GM18907 (cell line): ENCODE results near the gene GRM5.
"Not testable (repeated sequence)": the region's sequence is repeated elsewhere in the genome, so short reads cannot be mapped to it uniquely, and the experiment has no call there.

Source experiments
- ATAC-seq: cut with Tn5 transposase; IDR thresholded peaks from one replicate; pipeline ENCODE4 v1.9.1; 2021; ENCODE audit warnings: mild to moderate bottlenecking, moderate library complexity; ENCODE audit not compliant: unreplicated experiment

The GRM5 gene

GRCh38 chr11:88978992-88979391, 86.8 kb downstream of the GRM5 start:
- ATAC-seq, result not testable (repeated sequence)

GRCh38 chr11:88975441-88975840, 90.3 kb downstream of the GRM5 start:
- not testable (repeated sequence) for ATAC-seq

- no peak for ATAC-seq
Measured at GRCh38 chr11:88972210-88972609, 93.6 kb downstream of the GRM5 start.

GRCh38 chr11:88961621-88962020, 104.2 kb downstream of the GRM5 start:
- not testable (repeated sequence) for ATAC-seq

GRCh38 chr11:88959857-88960256, 105.9 kb downstream of the GRM5 start:
- not testable (repeated sequence) for ATAC-seq

- ATAC-seq, result no peak
Measured at GRCh38 chr11:88950975-88951374, 114.8 kb downstream of the GRM5 start.

- ATAC-seq, result peak; percentile 33
Measured at GRCh38 chr11:88948908-88949307, 116.9 kb downstream of the GRM5 start.

- ATAC-seq, result peak; percentile 80
Measured at GRCh38 chr11:88947843-88948572, 117.8 kb downstream of the GRM5 start.

GRCh38 chr11:88929665-88930064, 136.1 kb downstream of the GRM5 start:
- not testable (repeated sequence) for ATAC-seq

GRCh38 chr11:88917065-88917464, 148.7 kb downstream of the GRM5 start:
- not testable (repeated sequence) for ATAC-seq

GRCh38 chr11:88909500-88909899, 156.3 kb downstream of the GRM5 start:
- ATAC-seq, result no peak

- ATAC-seq, result not testable (repeated sequence)
Measured at GRCh38 chr11:88901436-88901835, 164.3 kb downstream of the GRM5 start.

GRCh38 chr11:88888855-88889254, 176.9 kb downstream of the GRM5 start:
- ATAC-seq, result not testable (repeated sequence)

- peak; percentile 73 for ATAC-seq
Measured at GRCh38 chr11:88886796-88887195, 179.0 kb downstream of the GRM5 start.

- ATAC-seq, result not testable (repeated sequence)
Measured at GRCh38 chr11:88882800-88883199, 183.0 kb downstream of the GRM5 start.

GRCh38 chr11:88861618-88862017, 204.2 kb downstream of the GRM5 start:
- ATAC-seq, result no peak

- ATAC-seq, result not testable (repeated sequence)
Measured at GRCh38 chr11:88860431-88860830, 205.4 kb downstream of the GRM5 start.

- ATAC-seq, result not testable (repeated sequence)
Measured at GRCh38 chr11:88853963-88854362, 211.8 kb downstream of the GRM5 start.

GRCh38 chr11:88851547-88851946, 214.2 kb downstream of the GRM5 start:
- not testable (repeated sequence) for ATAC-seq

- not testable (repeated sequence) for ATAC-seq
Measured at GRCh38 chr11:88849773-88850172, 216.0 kb downstream of the GRM5 start.

- ATAC-seq, result no peak
Measured at GRCh38 chr11:88849368-88849767, 216.4 kb downstream of the GRM5 start.

GRCh38 chr11:88846266-88846665, 219.5 kb downstream of the GRM5 start:
- not testable (repeated sequence) for ATAC-seq

GRCh38 chr11:88844941-88845340, 220.8 kb downstream of the GRM5 start:
- ATAC-seq, result not testable (repeated sequence)
